ENCODE data around the gene DCLK1.

DNA sequence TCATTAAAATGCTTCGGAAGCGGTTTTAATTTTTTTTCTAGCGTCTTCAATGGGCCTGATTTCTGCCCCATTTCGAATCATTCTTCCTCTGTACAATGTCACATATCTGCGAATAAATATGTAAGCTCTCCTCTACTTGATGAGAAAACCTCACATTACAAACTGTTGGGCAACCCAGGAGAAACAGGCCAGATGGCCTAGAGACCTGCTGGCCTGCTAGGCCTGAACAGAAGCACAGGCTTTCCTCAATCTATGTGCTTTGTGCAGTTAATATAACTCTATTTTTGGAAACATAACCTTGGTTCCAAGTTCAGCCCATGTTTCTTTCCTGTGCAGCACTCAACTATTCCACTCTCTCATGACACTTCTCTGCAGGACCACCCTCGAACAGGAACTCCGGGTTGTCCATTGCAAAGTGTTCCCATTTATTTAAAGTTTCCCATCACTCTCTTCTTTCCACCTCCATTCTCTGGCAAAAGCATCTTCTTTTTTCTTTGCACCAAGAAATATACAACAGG, 42.0 kb downstream of the DCLK1 start:
- TF ChIP-seq JUND (IDR thresholded peaks at IDR 0.05) = no peak
- TF ChIP-seq SP1 (IDR thresholded peaks at IDR 0.05; ENCODE audit: low read depth) = no peak
- TF ChIP-seq, protein P1, sequence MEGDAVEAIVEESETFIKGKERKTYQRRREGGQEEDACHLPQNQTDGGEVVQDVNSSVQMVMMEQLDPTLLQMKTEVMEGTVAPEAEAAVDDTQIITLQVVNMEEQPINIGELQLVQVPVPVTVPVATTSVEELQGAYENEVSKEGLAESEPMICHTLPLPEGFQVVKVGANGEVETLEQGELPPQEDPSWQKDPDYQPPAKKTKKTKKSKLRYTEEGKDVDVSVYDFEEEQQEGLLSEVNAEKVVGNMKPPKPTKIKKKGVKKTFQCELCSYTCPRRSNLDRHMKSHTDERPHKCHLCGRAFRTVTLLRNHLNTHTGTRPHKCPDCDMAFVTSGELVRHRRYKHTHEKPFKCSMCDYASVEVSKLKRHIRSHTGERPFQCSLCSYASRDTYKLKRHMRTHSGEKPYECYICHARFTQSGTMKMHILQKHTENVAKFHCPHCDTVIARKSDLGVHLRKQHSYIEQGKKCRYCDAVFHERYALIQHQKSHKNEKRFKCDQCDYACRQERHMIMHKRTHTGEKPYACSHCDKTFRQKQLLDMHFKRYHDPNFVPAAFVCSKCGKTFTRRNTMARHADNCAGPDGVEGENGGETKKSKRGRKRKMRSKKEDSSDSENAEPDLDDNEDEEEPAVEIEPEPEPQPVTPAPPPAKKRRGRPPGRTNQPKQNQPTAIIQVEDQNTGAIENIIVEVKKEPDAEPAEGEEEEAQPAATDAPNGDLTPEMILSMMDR (IDR thresholded peaks at IDR 0.05 in 2 of 3, conservative IDR thresholded peaks at IDR 0.05 in 1 of 3; ENCODE audit: borderline replicate concordance in 1 of 3, insufficient read depth in 1 of 3, low read depth in 2 of 3, low read length in 2 of 3) = no peak
- no peak for TF ChIP-seq CEBPB (IDR thresholded peaks at IDR 0.05; ENCODE audit: low read depth)
- no peak for TF ChIP-seq POLR2AphosphoS5 (IDR thresholded peaks at IDR 0.05; ENCODE audit: low read depth, low read length)
- TF ChIP-seq EZH2phosphoT487 (IDR thresholded peaks at IDR 0.05; ENCODE audit: borderline replicate concordance) = no peak
- no peak for TF ChIP-seq POLR2A (IDR thresholded peaks at IDR 0.05; ENCODE audit: borderline replicate concordance, extremely low read depth, insufficient read depth, insufficient read length)
- no peak for TF ChIP-seq EZH2 (IDR thresholded peaks at IDR 0.05)
- TF ChIP-seq FOSL1 (IDR thresholded peaks at IDR 0.05; ENCODE audit: low read depth) = no peak
- no peak for TF ChIP-seq YY1 (IDR thresholded peaks at IDR 0.05; ENCODE audit: extremely low read depth, insufficient replicate concordance, low read depth, low read length)
- TF ChIP-seq, protein P2, sequence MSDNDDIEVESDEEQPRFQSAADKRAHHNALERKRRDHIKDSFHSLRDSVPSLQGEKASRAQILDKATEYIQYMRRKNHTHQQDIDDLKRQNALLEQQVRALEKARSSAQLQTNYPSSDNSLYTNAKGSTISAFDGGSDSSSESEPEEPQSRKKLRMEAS (IDR thresholded peaks at IDR 0.05) = no peak
- TF ChIP-seq, protein P3, sequence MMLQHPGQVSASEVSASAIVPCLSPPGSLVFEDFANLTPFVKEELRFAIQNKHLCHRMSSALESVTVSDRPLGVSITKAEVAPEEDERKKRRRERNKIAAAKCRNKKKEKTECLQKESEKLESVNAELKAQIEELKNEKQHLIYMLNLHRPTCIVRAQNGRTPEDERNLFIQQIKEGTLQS (IDR thresholded peaks at IDR 0.05) = no peak
- TF ChIP-seq, protein P4, sequence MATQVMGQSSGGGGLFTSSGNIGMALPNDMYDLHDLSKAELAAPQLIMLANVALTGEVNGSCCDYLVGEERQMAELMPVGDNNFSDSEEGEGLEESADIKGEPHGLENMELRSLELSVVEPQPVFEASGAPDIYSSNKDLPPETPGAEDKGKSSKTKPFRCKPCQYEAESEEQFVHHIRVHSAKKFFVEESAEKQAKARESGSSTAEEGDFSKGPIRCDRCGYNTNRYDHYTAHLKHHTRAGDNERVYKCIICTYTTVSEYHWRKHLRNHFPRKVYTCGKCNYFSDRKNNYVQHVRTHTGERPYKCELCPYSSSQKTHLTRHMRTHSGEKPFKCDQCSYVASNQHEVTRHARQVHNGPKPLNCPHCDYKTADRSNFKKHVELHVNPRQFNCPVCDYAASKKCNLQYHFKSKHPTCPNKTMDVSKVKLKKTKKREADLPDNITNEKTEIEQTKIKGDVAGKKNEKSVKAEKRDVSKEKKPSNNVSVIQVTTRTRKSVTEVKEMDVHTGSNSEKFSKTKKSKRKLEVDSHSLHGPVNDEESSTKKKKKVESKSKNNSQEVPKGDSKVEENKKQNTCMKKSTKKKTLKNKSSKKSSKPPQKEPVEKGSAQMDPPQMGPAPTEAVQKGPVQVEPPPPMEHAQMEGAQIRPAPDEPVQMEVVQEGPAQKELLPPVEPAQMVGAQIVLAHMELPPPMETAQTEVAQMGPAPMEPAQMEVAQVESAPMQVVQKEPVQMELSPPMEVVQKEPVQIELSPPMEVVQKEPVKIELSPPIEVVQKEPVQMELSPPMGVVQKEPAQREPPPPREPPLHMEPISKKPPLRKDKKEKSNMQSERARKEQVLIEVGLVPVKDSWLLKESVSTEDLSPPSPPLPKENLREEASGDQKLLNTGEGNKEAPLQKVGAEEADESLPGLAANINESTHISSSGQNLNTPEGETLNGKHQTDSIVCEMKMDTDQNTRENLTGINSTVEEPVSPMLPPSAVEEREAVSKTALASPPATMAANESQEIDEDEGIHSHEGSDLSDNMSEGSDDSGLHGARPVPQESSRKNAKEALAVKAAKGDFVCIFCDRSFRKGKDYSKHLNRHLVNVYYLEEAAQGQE (IDR thresholded peaks at IDR 0.05; ENCODE audit: low read depth) = no peak
- TF ChIP-seq SRF (IDR thresholded peaks at IDR 0.05; ENCODE audit: low read depth) = no peak
